Measurements from ENCODE around the gene KRT35. TPM values are rescaled to one million over a fixed set of nuclear protein-coding genes. Genes with fewer than 3 reads are reported as not detected.

The KRT35 gene
- total RNA-seq, 2 experiments from 2014 or later, result not detected

GRCh38 chr17:41453066-41453465 is 27.9 kb downstream of the KRT35 start:
- Mint-ChIP-seq H3K4me1 (no peaks in the 10 kb centered on the region), H3K27ac (no peak overlapping the region), H3K27me3 (peaks cover 12% of the 10 kb centered on the region), H3K9me3 (no peaks in the 10 kb centered on the region), H3K36me3 (ENCODE audit: low read depth) (no peaks in the 10 kb centered on the region), H3K4me3 (no peak overlapping the region)
- POLR2A ChIA-PET, result no interaction called here
- no peak for DNase-seq
- CTCF ChIA-PET, result no interaction called here

- no peaks in the 10 kb centered on the region for H3K9me3 Mint-ChIP-seq
- no peaks in the 10 kb centered on the region for H3K4me1 Mint-ChIP-seq
These were observed 28.7 kb downstream of the KRT35 start for GRCh38 chr17:41452281-41452680.

GRCh38 chr17:41451154-41451728 is 29.7 kb downstream of the KRT35 start:
- peaks cover 12% of the 10 kb centered on the region for H3K27me3 Mint-ChIP-seq
- H3K27ac Mint-ChIP-seq, result no peak overlapping the region
- H3K4me1 Mint-ChIP-seq, result no peaks in the 10 kb centered on the region
- no peaks in the 10 kb centered on the region for H3K9me3 Mint-ChIP-seq
- no peaks in the 10 kb centered on the region for H3K36me3 Mint-ChIP-seq (ENCODE audit: low read depth)
- H3K4me3 Mint-ChIP-seq, result no peak overlapping the region
- ChIA-PET POLR2A (no interaction called here), CTCF (interaction anchor here (1.2 kb wide), 1 partner anchor 16 kb away, joined by 5 read pairs; the partner anchor contains the start of gene KRT32)
- DNase-seq, result no peak

More at GRCh38 chr17:41452281-41452680, 28.7 kb downstream of the KRT35 start:
- DNase-seq, result no peak
- peaks cover 12% of the 10 kb centered on the region for H3K27me3 Mint-ChIP-seq
- no peaks in the 10 kb centered on the region for H3K36me3 Mint-ChIP-seq (ENCODE audit: low read depth)
- H3K4me3 Mint-ChIP-seq, result no peak overlapping the region
- POLR2A ChIA-PET, result no interaction called here
- CTCF ChIA-PET, result no interaction called here
- H3K27ac Mint-ChIP-seq, result no peak overlapping the region

DNA sequence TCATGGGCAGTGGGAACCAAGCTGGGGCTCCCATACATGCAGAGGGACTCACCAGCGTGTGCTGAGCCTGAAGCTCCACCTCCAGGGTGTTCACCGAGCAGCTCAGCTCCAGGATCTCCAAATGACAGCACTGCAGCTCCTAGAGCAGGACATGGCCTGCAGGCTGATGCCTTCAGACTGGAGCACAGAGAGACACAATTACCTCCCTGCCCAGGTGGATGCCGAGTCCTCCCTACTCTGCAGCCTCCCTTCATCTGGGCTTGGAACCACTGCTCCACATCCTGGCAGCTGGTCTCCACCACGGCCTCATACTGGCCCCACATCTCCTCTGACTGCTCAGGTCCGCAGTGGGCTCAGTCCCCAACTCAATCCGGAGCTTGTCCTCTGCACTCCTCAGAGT is 31.9 kb downstream of the KRT35 start:
- Mint-ChIP-seq H3K4me1 (no peaks in the 10 kb centered on the region), H3K36me3 (ENCODE audit: low read depth) (no peaks in the 10 kb centered on the region), H3K4me3 (no peak overlapping the region), H3K27me3 (peaks cover 13% of the 10 kb centered on the region), H3K9me3 (no peaks in the 10 kb centered on the region), H3K27ac (no peak overlapping the region)
- POLR2A ChIA-PET, result no interaction called here
- CTCF ChIA-PET, result interaction anchor here (0.8 to 1.5 kb wide), 4 partner anchors 9 to 100 kb away, joined by 3 to 4 read pairs (median 4); no protein-coding TSS in a partner anchor
- DNase-seq, result no peak

GRCh38 chr17:41448506-41448905 is 32.4 kb downstream of the KRT35 start:
- Mint-ChIP-seq H3K27me3 (peaks cover 15% of the 10 kb centered on the region), H3K27ac (no peak overlapping the region), H3K9me3 (no peaks in the 10 kb centered on the region), H3K4me1 (no peaks in the 10 kb centered on the region), H3K36me3 (ENCODE audit: low read depth) (no peaks in the 10 kb centered on the region), H3K4me3 (no peak overlapping the region)
- CTCF ChIA-PET, result interaction anchor here (0.8 to 1.5 kb wide), 4 partner anchors 10 to 101 kb away, joined by 3 to 4 read pairs (median 4); no protein-coding TSS in a partner anchor
- POLR2A ChIA-PET, result no interaction called here
- DNase-seq, result no peak

DNA sequence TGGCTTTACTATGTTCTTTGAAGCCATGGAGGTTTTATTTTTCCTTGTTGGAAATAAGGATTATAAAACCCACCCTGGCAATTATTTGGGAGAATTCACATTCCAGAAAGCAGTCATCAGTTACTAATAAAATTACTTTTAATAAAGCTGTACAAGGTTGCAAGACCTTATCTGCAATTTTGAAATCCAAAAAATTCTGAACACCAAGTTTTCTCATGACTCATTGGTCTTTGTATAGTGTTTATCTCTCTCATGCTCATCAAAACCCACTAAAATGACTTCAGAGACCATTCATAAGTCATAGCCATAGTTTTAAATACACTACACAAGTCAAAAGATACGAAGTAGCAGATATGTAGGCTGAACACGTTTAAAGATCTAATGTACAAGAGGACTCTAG is 34.1 kb downstream of the KRT35 start:
- Mint-ChIP-seq H3K4me3 (no peak overlapping the region), H3K9me3 (no peaks in the 10 kb centered on the region), H3K4me1 (no peaks in the 10 kb centered on the region), H3K27me3 (peaks cover 22% of the 10 kb centered on the region), H3K27ac (no peak overlapping the region), H3K36me3 (ENCODE audit: low read depth) (no peaks in the 10 kb centered on the region)
- CTCF ChIA-PET, result no interaction called here
- DNase-seq, result no peak
- POLR2A ChIA-PET, result no interaction called here

- Mint-ChIP-seq H3K27ac (no peak overlapping the region), H3K27me3 (peaks cover 20% of the 10 kb centered on the region), H3K9me3 (no peaks in the 10 kb centered on the region), H3K4me1 (no peaks in the 10 kb centered on the region), H3K4me3 (no peak overlapping the region), H3K36me3 (ENCODE audit: low read depth) (no peaks in the 10 kb centered on the region)
- POLR2A ChIA-PET, result no interaction called here
- CTCF ChIA-PET, result interaction anchor here (1.4 kb wide), 1 partner anchor 10 kb away, joined by 3 read pairs; no protein-coding TSS in a partner anchor
- DNase-seq, result no peak
These were observed 36.3 kb downstream of the KRT35 start for GRCh38 chr17:41444640-41445039.

DNA sequence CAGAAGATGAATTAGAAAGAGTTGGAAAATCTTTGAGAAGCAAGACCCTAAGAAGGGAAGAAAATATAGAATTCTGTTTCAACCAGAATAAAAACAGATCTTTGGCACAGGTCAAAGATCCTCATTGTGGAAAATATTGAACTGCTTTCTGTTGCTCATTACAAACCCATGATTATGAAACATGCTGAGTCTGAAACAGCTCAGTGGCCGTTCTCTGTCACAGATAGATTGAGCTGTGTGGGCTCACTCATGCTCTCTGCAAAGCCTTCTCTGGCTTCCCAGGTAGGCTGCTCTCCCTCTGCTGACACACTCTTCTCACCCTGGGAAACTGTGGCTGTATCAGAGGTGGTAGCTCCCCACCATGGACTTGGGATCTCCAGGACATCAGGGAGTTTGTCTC is 36.8 kb downstream of the KRT35 start:
- POLR2A ChIA-PET, result interaction anchor here (0.6 kb wide), 1 partner anchor 96 kb away, joined by 3 read pairs; no protein-coding TSS in a partner anchor
- Mint-ChIP-seq H3K27ac (no peak overlapping the region), H3K4me3 (no peak overlapping the region), H3K4me1 (no peaks in the 10 kb centered on the region), H3K36me3 (ENCODE audit: low read depth) (no peaks in the 10 kb centered on the region), H3K9me3 (no peaks in the 10 kb centered on the region), H3K27me3 (peaks cover 20% of the 10 kb centered on the region)
- CTCF ChIA-PET, result no interaction called here
- no peak for DNase-seq

GRCh38 chr17:41442739-41443138 is 38.2 kb downstream of the KRT35 start:
- ChIA-PET POLR2A (no interaction called here), CTCF (no interaction called here)
- H3K27ac Mint-ChIP-seq, result no peak overlapping the region
- no peaks in the 10 kb centered on the region for H3K36me3 Mint-ChIP-seq (ENCODE audit: low read depth)
- no peak for DNase-seq
- H3K9me3 Mint-ChIP-seq, result no peaks in the 10 kb centered on the region
- H3K4me3 Mint-ChIP-seq, result no peak overlapping the region
- H3K4me1 Mint-ChIP-seq, result no peaks in the 10 kb centered on the region
- H3K27me3 Mint-ChIP-seq, result peaks cover 20% of the 10 kb centered on the region

DNA sequence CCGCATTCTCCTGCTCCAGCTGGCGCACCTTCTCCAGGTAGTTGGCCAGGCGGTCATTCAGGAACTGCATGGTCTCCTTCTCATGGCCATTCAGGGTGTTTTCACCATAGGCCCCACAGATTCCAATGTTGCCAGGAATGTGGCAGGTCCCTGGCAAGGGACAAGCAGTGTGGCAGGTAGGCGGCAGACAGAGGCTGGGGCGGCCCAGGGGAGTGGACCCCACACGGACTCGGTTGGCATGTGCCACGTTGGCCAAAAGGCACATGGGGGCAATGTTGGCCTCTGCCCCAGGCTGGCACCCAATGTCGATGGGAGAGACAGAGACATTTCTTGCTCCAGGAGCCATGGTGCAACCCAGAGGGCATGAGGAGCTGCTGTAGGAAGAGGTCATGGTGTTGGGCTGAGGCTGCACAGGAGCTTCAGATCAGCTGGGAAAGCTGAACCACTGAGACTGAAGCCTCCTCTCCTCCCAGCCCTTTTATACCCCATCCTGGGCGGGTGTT is 40.4 kb downstream of the KRT35 start, which contains the start of gene KRT38:
KRT38 (minus strand) TSS at position 453 of the 503 bp plus-strand sequence; CDS start at position 391, 62 bp downstream.
- Mint-ChIP-seq H3K27ac (no peak within 1 kb of the TSS), H3K4me3 (no peak within 1 kb of the TSS), H3K27me3 (peaks cover 20% of the 10 kb centered on the region), H3K36me3 (ENCODE audit: low read depth) (no peaks in the 10 kb centered on the region), H3K4me1 (no peaks in the 10 kb centered on the region), H3K9me3 (no peaks in the 10 kb centered on the region)
- ChIA-PET CTCF (no interaction called here), POLR2A (no interaction called here)
- DNase-seq, result no peak

DNA sequence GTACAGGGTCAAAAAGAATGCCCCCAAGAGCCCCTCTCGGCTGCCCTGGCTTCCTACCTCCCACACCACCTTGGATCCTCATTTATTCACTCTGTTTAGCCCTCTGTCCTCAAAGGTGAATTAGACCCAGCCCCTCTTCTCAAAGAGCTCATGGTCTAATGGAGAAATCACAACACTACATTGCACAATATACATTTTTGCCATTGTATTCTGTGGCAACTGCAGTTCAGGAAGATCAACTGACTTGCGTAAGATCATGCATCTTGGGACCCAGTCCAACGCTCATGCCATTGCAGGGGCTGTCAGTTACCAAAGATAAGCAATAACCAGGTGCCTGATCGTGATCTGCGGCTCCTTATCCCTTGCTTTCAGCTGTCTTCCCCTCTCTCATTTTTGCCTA is 41.6 kb downstream of the KRT35 start:
- ChIA-PET POLR2A (no interaction called here), CTCF (no interaction called here)
- Mint-ChIP-seq H3K27ac (no peak overlapping the region), H3K27me3 (peaks cover 19% of the 10 kb centered on the region), H3K9me3 (no peaks in the 10 kb centered on the region), H3K4me1 (no peaks in the 10 kb centered on the region), H3K4me3 (no peak overlapping the region), H3K36me3 (ENCODE audit: low read depth) (no peaks in the 10 kb centered on the region)
- no peak for DNase-seq

GRCh38 chr17:41437769-41438168 is 43.2 kb downstream of the KRT35 start:
- POLR2A ChIA-PET, result no interaction called here
- Mint-ChIP-seq H3K36me3 (ENCODE audit: low read depth) (no peaks in the 10 kb centered on the region), H3K27ac (no peak overlapping the region), H3K4me3 (no peak overlapping the region), H3K4me1 (no peaks in the 10 kb centered on the region), H3K9me3 (no peaks in the 10 kb centered on the region), H3K27me3 (peaks cover 16% of the 10 kb centered on the region)
- no peak for DNase-seq
- CTCF ChIA-PET, result no interaction called here

- H3K27ac Mint-ChIP-seq, result no peak overlapping the region
- peaks cover 10% of the 10 kb centered on the region for H3K27me3 Mint-ChIP-seq
- no peaks in the 10 kb centered on the region for H3K36me3 Mint-ChIP-seq (ENCODE audit: low read depth)
- no peaks in the 10 kb centered on the region for H3K9me3 Mint-ChIP-seq
- DNase-seq, result no peak
- H3K4me1 Mint-ChIP-seq, result no peaks in the 10 kb centered on the region
- H3K4me3 Mint-ChIP-seq, result no peak overlapping the region
- POLR2A ChIA-PET, result no interaction called here
- CTCF ChIA-PET, result interaction anchor here (0.6 to 1.1 kb wide), 2 partner anchors 33 to 566 kb away, joined by 3 to 5 read pairs; no protein-coding TSS in a partner anchor
These were observed 43.7 kb downstream of the KRT35 start for GRCh38 chr17:41437254-41437653.

DNA sequence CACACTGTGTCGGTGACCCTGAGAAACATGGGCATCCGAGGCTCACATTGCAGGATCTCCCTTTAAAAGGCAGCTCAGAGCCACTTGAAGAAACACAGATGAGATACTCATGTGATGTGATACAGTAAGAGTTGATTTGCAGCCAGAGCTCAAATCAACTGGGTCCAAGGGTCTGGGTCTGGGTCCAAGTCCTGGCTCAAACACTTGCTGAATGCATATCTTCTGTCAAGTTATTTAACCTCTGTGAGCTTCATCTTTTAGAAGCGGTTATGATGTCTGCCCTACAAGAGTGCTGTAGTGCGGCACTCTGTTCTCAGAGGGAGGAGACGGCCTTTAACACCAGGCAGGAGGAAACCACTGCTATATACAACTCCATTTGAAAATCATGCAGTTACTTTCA is 46.5 kb downstream of the KRT35 start:
- Mint-ChIP-seq H3K36me3 (ENCODE audit: low read depth) (no peaks in the 10 kb centered on the region), H3K4me1 (no peaks in the 10 kb centered on the region), H3K27ac (no peak overlapping the region), H3K27me3 (peaks cover 5% of the 10 kb centered on the region), H3K4me3 (no peak overlapping the region), H3K9me3 (no peaks in the 10 kb centered on the region)
- ChIA-PET POLR2A (no interaction called here), CTCF (interaction anchor here (0.7 kb wide), 1 partner anchor 95 kb away, joined by 3 read pairs; no protein-coding TSS in a partner anchor)
- no peak for DNase-seq
